ENCODE data around the gene TMED1.
A peak's percentile ranks its signal among the peaks of the same experiment; 100 is the strongest.

DNA sequence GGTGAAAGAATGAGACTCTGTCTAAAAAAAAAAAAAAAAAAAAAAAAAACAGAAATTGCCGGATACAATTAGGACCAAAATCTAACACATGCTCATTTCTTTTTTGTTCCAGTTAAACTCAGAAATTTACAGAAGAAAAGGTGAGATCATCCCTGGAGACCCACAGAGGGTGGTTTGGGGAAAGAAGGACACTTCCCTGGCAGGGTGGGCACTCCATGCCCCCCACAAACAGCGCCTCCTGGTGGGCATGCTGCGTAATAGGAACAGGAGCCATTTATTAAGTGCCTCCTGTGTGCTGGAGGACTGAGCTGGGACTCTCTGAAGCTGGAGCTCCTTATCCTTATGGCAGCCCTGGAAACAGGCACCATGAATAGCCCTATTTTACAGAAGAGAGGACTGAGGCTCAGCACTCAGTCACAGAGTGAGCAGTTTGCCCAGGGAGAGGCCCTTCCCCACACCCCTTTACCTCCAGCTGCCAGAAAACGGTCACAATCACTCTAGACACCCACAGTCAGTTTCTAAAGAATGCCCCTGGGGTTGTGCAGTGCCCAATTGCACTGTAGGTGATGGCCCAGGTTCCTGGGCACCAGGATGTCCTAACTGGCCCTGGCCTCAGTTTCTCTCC, 22.3 kb upstream of the TMED1 start:
- TF ChIP-seq, protein P1, sequence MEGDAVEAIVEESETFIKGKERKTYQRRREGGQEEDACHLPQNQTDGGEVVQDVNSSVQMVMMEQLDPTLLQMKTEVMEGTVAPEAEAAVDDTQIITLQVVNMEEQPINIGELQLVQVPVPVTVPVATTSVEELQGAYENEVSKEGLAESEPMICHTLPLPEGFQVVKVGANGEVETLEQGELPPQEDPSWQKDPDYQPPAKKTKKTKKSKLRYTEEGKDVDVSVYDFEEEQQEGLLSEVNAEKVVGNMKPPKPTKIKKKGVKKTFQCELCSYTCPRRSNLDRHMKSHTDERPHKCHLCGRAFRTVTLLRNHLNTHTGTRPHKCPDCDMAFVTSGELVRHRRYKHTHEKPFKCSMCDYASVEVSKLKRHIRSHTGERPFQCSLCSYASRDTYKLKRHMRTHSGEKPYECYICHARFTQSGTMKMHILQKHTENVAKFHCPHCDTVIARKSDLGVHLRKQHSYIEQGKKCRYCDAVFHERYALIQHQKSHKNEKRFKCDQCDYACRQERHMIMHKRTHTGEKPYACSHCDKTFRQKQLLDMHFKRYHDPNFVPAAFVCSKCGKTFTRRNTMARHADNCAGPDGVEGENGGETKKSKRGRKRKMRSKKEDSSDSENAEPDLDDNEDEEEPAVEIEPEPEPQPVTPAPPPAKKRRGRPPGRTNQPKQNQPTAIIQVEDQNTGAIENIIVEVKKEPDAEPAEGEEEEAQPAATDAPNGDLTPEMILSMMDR (IDR thresholded peaks at IDR 0.05; ENCODE audit: poor library complexity): peak; percentile 63
- TF ChIP-seq EZH2 (IDR thresholded peaks at IDR 0.05; ENCODE audit: borderline replicate concordance) (no peak), EZH2phosphoT487 (IDR thresholded peaks at IDR 0.05; ENCODE audit: low read depth, severe bottlenecking, unreplicated experiment) (no peak)
